Measurements from ENCODE around the gene PCDH9.
"Not testable (repeated sequence)": the region's sequence is repeated elsewhere in the genome, so short reads cannot be mapped to it uniquely, and the experiment has no call there.

PCDH9 gene

DNA sequence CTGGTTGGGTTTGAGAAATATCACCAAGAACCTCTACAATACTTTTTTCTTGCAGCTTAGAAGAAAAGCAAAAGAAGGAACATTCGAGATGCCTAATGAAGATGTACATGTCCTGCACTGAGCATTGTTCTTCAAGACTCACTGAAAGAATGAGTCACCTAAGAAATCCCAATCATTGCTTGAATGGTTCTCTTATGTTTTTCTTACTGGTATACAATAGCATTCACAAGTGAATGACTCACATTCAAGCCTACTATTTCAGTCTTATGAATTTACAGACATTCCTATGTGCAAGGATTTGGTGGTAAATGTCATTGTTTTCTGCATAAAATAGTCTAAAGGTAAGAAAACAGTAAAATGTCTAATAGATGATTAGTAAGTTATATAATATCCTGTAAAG, 594.6 kb downstream of the PCDH9 start:
- FAIRE-seq, result no peak

DNA sequence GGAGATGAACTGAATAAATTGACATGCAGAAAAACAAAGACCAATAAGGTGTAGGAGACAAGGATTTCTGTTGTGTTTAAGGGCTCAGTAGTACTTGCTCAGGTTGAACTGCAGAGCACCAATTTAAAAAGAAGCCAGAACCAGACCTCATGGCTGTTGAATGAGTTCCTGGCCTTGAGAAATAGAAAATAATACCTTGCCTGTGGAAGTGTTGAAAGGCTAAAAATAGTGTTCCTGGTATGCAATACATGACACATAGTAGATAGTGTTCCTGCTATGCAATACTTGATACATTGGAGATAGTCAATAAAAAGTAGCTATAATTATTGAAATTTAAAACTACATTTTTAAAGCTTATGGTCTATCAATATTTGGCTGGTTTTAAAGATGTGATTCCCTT, 595.8 kb downstream of the PCDH9 start:
- DNase-seq (ENCODE audit: insufficient read length, low spot score) (no peak), FAIRE-seq (no peak)

More for the DNA sequence above, 594.6 kb downstream of the PCDH9 start:
- peak; percentile 48 for DNase-seq (ENCODE audit: insufficient read length, low spot score)

DNA sequence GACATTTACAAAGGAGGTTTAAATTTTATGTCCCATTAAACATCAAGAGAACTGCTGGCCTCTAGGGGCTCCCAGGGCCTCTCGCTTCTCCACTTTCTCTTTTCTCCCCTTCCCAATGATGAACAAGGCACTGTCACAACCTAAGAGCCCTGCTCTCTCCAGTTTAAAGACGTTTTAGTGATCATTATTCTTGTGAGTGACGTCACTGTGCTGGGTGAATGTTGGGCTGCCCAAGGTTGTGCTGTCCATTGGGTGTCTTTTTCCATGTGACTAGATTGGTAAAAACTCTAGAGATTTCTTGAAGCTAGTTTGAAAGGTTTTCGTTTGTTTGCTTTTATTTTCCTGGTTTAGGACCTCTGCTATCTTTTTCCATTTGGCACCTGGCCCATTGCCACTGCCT, 602.6 kb downstream of the PCDH9 start:
- FAIRE-seq, result no peak
- no peak for DNase-seq (ENCODE audit: insufficient read length, low spot score)

DNA sequence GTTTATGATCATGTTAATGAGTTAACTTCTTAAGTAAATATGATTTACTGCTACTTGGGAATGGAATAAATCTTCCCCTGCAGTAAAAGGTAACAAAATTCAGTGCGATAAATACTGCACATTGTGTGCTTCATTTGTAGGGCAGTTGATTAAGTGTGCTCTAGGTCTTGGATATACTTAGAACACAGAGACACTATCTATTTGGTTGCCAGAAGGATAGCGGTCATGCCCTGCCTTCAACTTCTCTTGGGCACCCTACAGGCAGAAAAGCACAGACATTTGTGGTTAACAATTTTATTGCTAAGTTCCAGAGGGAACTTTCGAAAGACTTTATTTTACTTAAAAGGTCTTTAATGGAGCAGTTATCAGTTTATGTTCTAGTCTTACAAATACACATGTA, 605.8 kb downstream of the PCDH9 start:
- FAIRE-seq (no peak), DNase-seq (ENCODE audit: insufficient read length, low spot score) (no peak)

DNA sequence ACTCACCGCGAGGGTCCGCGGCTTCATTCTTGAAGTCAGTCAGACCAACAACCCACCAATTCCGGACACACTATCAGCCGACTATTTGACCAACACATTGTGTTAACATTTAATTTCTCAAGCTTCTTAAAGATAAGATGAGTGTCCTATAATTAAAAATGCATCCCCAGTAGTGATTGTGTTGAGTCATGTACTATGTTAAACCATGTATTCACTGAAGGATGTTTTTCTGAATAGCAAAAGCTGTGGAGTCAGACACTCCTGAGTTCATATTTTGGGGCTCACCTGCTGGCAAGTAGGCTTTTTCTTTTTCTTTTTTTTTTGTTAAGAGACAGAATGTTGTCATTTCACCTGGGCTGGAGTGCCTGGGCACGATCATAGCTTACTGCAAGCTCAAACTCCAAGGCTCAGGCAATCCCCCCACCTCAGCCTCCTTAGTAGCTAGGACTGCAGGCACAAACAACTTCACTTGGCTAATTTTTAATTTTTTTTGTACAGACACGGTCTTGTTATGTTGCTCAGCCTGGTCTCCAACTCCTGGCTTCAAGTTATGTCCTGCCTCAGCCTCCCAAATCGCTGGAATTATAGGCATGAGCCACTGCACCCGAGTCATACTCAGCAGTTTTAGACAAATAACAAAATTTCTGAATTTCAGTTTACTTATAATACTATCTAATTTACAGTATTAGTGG, 606.9 kb downstream of the PCDH9 start:
- no peak for FAIRE-seq

DNA sequence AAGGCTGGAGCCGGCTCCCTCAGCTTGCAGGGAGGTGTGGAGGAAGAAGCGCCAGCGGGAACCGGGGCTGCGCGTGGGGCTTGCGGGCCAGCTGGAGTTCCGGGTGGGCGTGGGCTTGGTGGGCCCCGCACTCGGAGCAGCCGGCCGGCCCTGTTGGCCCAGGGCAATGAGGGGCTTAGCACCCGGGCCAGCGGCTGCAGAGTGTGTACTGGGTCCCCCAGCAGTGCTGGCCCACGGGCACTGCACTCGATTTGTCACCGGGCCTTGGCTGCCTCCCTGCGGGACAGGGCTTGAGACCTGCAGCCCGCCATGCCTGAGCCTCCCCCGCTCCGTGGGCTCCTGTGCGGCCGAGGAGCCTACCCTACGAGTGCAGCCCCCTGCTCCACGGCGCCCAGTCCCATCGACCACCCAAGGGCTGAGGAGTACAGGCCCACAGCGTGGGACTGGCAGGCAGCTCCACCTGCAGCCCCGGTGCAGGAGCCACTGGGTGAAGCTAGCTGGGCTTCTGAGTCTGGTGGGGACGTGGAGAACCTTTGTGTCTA, 608.2 kb downstream of the PCDH9 start:
- not testable (repeated sequence) for FAIRE-seq; DNase-seq (ENCODE audit: insufficient read length, low spot score)

More for the DNA sequence above, 606.9 kb downstream of the PCDH9 start:
- no peak for DNase-seq (ENCODE audit: insufficient read length, low spot score)

DNA sequence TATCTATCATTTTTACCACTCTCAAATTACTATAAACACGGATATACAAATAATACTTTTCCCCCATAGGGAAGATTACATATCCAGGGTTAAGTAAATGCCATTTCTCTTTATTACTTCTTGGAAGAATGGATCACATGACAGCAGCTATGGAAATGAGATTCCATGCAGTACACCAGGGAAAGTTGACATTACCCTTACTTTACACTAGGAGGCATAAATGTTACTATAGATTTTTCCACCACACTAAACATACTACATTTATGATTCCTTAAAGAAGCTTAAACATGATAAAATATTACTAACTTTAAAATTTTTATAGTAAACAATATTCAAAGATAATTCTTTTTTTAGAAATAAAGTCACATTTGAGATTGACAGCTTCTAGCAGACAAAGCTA, 611.4 kb downstream of the PCDH9 start:
- no peak for FAIRE-seq
- DNase-seq (ENCODE audit: insufficient read length, low spot score), result peak; percentile 6

DNA sequence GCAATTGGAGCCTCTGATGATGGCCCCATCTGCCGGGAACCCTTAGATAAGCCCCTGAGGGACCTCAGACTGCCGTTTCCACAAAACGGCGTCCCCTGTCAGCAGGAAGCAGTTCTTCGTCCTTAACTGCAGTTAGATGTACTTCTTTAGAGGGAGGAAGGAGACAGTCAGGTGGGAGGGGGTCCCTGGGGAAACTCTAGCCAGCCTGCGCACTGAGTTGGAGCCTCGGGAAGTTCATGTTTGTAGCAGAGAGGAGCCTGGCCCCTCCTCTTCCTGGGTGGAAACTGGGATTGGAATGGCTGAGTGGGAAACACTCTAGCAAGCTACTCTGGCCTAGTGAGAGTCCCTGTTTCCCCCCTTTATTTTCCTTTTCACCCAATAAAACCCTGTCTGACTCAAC, 612.4 kb downstream of the PCDH9 start:
- DNase-seq (ENCODE audit: insufficient read length, low spot score) (no peak), FAIRE-seq (no peak)

DNA sequence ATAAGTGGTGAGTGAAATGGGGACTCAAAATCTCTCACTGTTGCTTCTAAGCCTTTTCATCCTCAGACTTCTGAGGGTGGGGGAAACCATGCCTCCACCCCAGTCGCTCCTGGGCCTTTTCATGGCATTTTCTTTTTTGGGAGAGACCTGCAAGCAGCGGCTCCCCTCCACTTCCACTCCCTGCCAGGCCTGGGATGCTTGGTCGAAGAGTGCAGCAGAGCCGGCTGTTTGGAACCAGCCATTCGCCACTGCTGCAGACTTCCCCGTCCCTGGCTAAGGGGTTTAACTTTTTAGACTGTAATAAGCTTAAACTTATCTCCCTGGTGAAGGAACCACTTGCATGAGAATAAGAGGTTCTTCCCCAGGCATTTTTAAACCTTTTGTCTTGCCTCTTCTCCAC, 617.2 kb downstream of the PCDH9 start:
- FAIRE-seq (no peak), DNase-seq (ENCODE audit: insufficient read length, low spot score) (no peak)

DNA sequence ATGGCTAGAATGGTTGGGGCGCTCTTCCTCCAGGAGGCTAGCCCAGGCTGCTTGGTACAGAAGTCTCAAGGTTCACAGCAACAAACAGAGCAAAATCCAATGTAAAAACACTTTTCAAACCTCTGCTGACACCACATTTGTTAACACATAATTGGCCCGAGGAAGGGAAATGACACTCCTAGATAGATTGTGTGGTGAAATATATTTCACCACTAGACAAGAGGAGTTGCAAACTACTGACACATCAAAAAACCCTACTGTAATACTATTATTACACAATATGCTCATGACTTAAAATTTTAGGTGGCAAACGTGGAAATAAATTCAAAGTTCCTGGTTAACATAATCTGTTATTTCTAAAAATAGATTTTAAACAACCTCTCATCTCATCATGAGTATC, 643.6 kb downstream of the PCDH9 start:
- no peak for DNase-seq (ENCODE audit: insufficient read length, low spot score)
- FAIRE-seq, result no peak

DNA sequence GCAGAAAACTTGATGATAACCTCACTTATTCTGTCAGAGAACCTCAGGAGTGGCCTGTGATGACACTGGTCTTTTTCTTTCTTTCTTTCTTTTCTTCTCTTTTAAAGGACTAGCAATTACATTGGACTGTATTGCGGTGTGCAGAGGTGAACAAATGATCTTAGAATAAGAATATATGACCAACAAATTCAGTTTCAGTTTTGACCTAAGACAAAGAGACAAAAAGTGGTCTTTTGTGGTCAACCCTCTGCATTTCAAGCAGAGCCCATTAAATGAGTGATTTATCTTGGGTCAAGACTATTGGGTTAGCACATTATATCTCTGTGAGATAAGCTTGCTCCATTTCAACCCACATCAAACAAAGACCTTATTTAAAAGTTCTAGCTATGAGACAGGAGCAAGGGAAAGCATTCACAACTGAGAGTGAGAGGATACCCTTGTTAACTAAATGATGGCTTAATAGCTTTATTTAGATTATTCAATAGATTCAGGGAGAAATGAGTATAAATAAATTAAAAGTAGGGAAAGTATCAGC, 644.4 kb downstream of the PCDH9 start:
- FAIRE-seq, result no peak
- DNase-seq (ENCODE audit: insufficient read length, low spot score), result no peak

DNA sequence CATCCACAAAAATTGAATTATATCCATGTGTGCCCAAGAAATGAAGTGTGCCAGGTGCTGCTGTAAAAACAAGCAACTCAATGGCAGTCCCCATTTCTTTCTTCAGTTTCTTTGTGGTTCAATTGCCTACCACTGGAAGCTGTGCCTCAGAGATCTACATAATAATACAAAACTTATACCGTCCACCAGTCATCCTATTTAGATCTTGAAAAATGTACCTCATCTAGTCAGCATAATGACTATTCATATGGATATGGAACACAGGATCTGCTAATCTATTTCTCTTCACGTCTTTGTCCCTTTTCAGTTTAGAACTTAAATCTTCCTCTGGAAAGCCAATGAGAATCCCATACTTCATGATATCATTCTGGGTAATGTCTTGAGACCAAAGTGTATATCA, 648.5 kb downstream of the PCDH9 start:
- DNase-seq (ENCODE audit: insufficient read length, low spot score) (no peak), FAIRE-seq (no peak)

DNA sequence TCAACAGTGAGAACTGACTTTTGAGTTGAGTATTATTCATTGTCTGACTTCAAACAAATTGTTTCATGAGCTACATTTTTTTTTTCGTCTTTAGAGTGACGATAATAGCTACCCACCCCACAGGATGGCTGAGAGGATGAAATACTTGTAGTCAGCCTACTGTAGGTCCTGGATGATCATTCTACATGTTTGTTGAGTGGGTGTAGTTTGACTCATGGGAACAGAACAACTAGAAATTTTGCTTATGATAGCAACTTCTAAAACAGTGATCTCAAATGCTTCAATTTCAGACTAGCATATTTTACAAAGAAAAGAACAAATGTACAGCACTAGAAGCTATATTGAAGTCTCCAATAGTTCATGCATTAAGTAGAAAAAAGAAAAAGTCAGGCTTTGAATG, 651.8 kb downstream of the PCDH9 start:
- FAIRE-seq (no peak), DNase-seq (ENCODE audit: insufficient read length, low spot score) (no peak)

DNA sequence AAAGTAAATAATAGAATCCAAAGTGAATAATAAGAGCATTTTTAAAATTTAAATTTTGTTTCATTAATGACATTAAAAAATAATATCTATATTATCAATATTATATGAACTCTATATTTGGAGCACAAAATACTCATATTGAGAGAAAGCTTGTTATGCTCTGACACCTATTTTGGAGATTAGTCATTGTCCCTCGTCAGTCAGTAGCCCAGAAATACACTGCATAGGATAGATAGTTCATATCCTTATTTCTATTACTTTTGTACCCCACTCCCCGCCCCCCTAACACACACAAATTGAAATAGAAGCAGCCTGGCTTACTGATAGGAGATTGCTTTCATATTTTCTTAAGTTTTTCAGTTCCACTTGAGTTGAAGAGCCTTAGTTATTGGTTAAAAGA, 652.8 kb downstream of the PCDH9 start:
- no peak for FAIRE-seq
- DNase-seq (ENCODE audit: insufficient read length, low spot score), result no peak

DNA sequence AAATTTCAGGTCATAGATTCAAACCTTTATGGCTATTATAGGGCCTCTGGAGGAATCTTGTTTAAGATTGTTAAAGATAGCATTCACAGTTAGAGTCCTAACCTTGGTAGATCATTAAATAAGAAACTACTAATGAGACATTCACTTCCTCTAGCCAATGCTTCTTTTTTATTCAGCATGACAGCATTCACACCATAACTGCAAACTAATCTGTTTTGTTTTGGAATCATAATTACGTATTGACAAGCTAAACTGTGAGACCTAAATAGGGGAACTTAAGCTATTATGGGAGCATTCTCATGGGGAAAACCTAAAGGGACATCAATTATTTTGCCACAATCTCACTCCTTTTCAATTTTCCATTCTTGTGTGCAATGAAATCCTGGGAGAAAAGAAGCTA, 653.8 kb downstream of the PCDH9 start:
- no peak for FAIRE-seq
- no peak for DNase-seq (ENCODE audit: insufficient read length, low spot score)

DNA sequence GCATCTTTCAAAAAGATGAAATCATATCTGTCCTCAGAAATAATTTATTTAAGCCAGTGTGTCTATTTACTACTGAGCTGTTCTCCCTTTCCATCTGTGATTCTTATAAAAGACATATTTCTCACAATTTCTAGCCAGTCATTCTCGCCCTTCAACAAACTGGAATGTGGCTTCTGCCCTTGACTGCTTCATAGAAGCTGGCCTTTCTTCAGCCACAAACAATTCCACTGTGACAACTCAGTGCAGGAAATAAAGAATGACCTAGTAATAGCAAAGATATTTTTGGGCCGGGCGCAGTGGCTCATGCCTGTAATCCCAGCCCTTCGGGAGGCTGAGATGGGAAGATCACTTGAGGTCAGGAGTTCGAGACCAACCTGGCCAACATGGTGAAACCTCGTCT, 655.5 kb downstream of the PCDH9 start:
- DNase-seq (ENCODE audit: insufficient read length, low spot score) (no peak), FAIRE-seq (no peak)

DNA sequence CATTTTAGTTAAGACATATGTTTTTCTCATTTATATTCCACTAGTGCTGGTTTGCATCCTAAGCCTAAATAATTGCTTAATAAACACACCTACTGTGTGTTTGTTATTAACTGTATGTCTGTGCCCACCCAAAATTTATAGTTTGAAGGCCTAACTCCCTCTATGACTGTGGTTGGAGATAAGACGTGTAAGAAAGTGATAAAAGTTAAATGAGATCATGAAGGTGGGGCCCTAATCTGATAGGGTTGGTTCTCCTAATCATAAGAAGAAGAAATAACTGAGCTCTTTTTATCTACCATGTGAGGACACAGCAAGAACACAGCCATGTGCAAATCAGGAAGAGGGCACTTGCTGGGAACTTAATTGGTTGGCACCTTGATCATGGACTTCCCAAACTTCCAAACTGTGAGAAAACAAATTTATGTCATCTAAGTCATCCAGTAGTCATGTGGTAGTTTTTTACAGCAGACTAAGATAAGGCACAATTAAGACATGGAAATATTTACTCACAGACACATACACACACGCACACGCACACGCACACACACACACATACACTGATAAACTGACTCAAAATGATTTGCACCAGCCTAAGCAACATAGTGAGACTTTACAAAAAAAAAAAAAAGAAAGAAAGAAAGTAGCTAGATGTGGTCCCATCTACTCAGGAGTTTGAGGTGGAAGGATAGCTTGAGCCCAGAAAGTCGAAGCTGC, 662.1 kb downstream of the PCDH9 start:
- no peak for FAIRE-seq
- no peak for DNase-seq (ENCODE audit: insufficient read length, low spot score)

DNA sequence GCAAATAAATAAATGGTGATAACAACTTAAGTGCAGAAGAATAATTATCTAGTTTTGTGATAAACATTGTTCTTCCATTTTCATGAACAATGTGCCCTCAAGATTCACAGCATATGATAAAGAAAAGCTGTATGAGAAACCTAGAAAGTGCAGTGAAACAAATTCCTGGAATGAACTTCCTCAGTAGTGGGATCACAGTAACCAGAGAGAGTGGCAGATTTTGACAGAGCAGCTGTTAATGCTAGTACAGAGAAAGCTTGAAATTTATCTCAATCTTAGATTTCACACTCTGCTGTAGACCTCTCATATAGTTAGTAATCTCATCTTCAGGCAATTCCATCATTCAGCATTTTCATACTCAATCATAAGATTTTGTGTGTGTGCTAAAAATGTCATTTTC, 664.9 kb downstream of the PCDH9 start:
- FAIRE-seq (no peak), DNase-seq (ENCODE audit: insufficient read length, low spot score) (no peak)

DNA sequence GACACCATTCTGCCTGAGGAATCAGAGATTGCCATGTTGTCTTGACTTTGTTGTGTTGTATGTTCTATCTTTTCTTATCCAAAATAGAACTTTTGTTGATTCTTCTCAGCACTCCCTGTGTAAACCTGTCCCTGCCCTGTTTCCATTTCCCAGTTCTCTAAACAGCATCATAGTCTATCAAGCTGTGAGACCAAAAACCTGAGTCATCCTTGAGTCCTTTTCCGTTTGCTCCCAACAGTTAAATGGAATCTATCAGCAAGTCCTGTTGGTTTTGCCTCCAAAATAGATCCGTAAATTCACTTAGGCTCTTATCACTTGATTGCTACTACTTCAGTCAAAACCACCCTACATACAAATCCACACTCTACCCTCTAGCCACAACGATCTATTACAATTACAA, 667.1 kb downstream of the PCDH9 start:
- no peak for FAIRE-seq
- DNase-seq (ENCODE audit: insufficient read length, low spot score), result no peak

DNA sequence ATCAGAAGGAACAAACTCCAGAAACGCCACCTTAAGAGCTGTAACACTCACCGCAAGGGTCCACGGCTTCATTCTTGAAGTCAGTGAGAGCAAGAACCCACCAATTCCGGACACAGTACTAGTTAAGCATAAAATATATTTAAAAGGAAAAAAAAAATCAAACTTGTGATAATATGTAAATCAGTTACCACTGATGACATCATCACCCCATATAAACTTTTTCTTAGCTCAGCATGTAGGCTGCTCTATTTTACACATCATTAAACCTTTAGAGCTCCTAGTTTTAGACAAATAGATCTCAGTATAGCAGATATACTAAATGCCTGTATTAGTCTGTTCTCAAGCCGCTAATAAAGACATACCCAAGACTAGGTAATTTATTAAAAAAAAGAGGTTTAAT, 668.1 kb downstream of the PCDH9 start:
- FAIRE-seq, result no peak
- DNase-seq (ENCODE audit: insufficient read length, low spot score), result no peak

DNA sequence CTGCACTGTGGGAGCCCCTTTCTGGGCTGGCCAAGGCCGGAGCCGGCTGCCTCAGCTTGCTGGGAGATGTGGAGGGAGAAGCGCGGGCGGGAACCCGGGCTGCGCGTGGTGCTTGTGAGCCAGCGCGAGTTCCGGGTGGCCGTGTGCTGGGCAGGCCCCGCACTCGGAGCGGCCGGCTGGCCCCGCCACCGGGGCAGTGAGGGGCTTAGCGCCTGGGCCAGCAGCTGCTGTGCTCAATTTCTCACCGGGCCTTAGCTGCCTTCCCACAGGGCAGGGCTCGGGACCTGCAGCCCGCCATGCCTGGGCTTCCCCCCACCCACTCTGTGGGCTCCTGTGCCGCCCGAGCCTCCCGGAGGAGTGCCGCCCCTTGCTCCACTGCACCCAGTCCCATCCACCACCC, 669.1 kb downstream of the PCDH9 start:
- DNase-seq (ENCODE audit: insufficient read length, low spot score), result no peak
- FAIRE-seq, result no peak

DNA sequence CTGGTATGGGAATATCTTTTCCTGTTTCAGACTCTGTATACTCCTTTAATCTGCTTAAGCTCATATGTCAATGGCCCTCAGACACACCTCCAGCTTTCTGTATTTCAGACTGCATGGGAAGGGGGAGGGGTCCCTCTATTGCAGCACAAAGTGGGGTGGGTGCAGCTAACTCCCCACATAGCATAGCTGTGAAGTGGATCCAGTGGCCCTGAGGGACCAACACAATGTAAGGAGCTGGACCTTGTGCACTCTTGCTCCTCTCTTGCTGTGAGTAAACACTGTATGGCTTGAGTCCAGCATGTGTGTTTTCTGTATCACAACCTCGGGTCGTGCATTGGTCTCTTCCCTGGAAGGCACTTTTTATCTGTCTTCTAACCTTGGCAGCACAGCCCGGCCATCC, 669.9 kb downstream of the PCDH9 start:
- FAIRE-seq (no peak), DNase-seq (ENCODE audit: insufficient read length, low spot score) (no peak)
